Measurements from ENCODE around the gene GTPBP3. TPM values are rescaled to one million over a fixed set of nuclear protein-coding genes. Genes with fewer than 3 reads are reported as not detected.

The GTPBP3 gene
- total and polyA plus RNA-seq, 2 experiments from 2014 or later, result 25.4 to 67.8 TPM

DNA sequence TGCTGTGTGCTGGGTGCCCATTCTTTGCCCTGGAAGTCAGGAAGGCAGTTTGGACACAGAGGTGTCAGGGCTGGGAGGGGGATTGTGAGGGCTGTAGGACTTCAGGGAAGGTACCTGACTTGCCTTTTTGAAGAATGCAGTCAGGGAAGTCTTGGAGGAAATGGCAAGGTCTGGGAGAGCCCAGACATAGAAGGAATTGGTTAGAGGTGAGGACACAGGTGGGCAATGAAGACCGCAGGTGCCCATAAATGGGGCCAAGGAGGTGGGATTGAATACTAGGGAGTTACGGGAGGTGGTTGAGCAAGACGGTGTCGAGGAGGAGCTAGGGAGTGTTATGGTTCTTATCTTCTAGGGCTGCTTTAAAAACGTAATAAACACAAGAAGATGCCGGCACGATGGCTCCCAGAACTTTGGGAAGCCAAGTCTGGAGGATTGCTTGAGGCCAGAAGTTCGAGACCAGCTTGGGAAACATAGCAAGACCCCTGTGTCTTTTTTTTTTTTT is 29.4 kb upstream of the GTPBP3 start:
- no peak overlapping the region for H3K4me2 ChIP-seq
- Mint-ChIP-seq H3K36me3 (ENCODE audit: low read depth) (peaks cover 15% of the 10 kb centered on the region; the same call in 2 of the 3 replicates), H3K9me3 (no peaks in the 10 kb centered on the region; the same call in 1 of the 3 replicates), H3K27ac (peak overlapping the region; percentile 32; the same call in 1 of the 2 replicates), H3K4me1 (peaks cover 38% of the 10 kb centered on the region), H3K4me3 (peak overlapping the region; percentile 95), H3K27me3 (ENCODE audit: insufficient read depth, low read depth, poor library complexity) (peaks cover 29% of the 10 kb centered on the region)
- ATAC-seq (no peak), DNase-seq (ENCODE audit: low spot score) (no peak)
- H3K9me2 ChIP-seq (ENCODE audit: insufficient read depth), result no peaks in the 10 kb centered on the region
- peaks cover 37% of the 10 kb centered on the region for H3F3A ChIP-seq (replicated peaks; ENCODE audit: low read depth)
- H3K79me2 ChIP-seq (replicated peaks; ENCODE audit: insufficient read depth), result peaks cover 35% of the 10 kb centered on the region
- no peaks in the 10 kb centered on the region for H3K36me3 ChIP-seq (ENCODE audit: insufficient read depth)
- H3K4me3 ChIP-seq, result no peak overlapping the region
- H3K27ac ChIP-seq (ENCODE audit: low read depth), result no peak overlapping the region
- no peak overlapping the region for H2AFZ ChIP-seq
- TF ChIP-seq CREB1 (CRISPR knock-in tag; IDR thresholded peaks at IDR 0.05; ENCODE audit: low read depth) (no peak), ETS1 (IDR thresholded peaks at IDR 0.05) (no peak)
- TF ChIP-seq, protein P1, sequence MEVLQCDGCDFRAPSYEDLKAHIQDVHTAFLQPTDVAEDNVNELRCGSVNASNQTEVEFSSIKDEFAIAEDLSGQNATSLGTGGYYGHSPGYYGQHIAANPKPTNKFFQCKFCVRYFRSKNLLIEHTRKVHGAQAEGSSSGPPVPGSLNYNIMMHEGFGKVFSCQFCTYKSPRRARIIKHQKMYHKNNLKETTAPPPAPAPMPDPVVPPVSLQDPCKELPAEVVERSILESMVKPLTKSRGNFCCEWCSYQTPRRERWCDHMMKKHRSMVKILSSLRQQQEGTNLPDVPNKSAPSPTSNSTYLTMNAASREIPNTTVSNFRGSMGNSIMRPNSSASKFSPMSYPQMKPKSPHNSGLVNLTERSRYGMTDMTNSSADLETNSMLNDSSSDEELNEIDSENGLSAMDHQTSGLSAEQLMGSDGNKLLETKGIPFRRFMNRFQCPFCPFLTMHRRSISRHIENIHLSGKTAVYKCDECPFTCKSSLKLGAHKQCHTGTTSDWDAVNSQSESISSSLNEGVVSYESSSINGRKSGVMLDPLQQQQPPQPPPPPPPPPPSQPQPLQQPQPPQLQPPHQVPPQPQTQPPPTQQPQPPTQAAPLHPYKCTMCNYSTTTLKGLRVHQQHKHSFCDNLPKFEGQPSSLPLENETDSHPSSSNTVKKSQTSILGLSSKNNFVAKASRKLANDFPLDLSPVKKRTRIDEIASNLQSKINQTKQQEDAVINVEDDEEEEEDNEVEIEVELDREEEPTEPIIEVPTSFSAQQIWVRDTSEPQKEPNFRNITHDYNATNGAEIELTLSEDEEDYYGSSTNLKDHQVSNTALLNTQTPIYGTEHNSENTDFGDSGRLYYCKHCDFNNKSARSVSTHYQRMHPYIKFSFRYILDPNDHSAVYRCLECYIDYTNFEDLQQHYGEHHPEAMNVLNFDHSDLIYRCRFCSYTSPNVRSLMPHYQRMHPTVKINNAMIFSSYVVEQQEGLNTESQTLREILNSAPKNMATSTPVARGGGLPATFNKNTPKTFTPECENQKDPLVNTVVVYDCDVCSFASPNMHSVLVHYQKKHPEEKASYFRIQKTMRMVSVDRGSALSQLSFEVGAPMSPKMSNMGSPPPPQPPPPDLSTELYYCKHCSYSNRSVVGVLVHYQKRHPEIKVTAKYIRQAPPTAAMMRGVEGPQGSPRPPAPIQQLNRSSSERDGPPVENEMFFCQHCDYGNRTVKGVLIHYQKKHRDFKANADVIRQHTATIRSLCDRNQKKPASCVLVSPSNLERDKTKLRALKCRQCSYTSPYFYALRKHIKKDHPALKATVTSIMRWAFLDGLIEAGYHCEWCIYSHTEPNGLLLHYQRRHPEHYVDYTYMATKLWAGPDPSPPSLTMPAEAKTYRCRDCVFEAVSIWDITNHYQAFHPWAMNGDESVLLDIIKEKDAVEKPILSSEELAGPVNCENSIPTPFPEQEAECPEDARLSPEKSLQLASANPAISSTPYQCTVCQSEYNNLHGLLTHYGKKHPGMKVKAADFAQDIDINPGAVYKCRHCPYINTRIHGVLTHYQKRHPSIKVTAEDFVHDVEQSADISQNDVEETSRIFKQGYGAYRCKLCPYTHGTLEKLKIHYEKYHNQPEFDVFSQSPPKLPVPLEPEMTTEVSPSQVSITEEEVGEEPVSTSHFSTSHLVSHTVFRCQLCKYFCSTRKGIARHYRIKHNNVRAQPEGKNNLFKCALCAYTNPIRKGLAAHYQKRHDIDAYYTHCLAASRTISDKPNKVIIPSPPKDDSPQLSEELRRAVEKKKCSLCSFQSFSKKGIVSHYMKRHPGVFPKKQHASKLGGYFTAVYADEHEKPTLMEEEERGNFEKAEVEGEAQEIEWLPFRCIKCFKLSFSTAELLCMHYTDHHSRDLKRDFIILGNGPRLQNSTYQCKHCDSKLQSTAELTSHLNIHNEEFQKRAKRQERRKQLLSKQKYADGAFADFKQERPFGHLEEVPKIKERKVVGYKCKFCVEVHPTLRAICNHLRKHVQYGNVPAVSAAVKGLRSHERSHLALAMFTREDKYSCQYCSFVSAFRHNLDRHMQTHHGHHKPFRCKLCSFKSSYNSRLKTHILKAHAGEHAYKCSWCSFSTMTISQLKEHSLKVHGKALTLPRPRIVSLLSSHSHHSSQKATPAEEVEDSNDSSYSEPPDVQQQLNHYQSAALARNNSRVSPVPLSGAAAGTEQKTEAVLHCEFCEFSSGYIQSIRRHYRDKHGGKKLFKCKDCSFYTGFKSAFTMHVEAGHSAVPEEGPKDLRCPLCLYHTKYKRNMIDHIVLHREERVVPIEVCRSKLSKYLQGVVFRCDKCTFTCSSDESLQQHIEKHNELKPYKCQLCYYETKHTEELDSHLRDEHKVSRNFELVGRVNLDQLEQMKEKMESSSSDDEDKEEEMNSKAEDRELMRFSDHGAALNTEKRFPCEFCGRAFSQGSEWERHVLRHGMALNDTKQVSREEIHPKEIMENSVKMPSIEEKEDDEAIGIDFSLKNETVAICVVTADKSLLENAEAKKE (CRISPR knock-in tag; IDR thresholded peaks at IDR 0.05), result no peak
- peaks cover 16% of the 10 kb centered on the region for H4K20me1 ChIP-seq (replicated peaks; ENCODE audit: insufficient read depth)
- H3K27me3 ChIP-seq (ENCODE audit: insufficient read depth), result no peaks in the 10 kb centered on the region
- H3K4me1 ChIP-seq (ENCODE audit: insufficient read depth), result peaks cover 34% of the 10 kb centered on the region
